ENCODE results near the gene ZNF212. TPM values are rescaled to one million over a fixed set of nuclear protein-coding genes. Genes with fewer than 3 reads are reported as not detected.
A peak's percentile ranks its signal among the peaks of the same experiment; 100 is the strongest.

ZNF212 gene
- total RNA-seq, 3 donors from 2014 or later: 4.3 to 12.4 (median 9.8) TPM

DNA sequence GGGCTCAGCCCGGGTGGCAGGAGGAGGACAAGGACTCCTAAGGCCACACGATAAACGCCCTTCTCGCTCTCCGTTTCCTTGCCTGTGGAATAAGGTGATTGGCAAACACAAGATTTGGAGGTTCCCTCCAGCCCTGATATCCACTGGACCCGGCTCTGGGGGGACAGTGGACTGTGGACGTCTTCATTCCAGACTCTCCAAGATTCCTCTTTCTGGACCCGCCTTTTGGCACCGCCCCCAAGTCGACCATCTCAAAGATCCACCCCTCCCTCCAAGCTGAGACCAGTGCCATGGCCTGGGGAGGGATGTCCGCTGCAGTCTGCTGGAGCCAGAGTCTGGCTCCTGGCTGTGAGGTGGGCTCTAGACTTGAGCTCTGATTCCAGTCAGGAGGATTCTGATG, 46.2 kb downstream of the ZNF212 start:
- peaks cover 5% of the 10 kb centered on the region for H3K36me3 ChIP-seq

DNA sequence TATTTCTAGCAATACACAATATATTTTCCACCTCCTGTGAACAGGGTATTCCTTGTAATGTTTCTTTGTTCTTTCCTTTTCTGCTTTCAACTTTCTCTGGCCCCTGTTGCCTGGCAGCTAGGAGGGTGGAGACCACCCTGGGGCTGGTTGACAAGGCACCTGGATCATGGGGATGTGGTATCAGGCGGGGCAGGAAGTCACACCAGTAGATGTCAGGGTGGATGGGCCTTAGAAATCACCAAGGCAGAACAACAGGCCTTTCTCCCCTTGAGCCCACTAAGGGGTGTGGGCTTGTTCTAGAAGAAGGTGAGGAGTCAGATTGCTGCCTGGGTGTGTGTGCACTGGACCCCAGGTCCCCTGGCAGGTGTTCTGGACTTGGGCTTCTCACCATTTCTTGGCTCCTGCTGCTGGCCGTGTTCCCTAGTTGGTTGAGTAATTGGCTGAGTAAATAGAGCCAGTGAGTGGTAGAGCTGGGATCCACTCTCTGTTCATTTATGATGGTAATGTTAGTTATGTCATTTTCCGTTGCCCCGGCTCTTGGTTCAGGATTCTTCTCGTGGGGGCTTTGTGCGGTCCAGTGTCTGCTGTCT, 47.5 kb downstream of the ZNF212 start:
- peaks cover 4% of the 10 kb centered on the region for H3K36me3 ChIP-seq
- no peak overlapping the region for H3K4me3 ChIP-seq
- TF ChIP-seq POLR2A (IDR thresholded peaks at IDR 0.05): no peak
- TF ChIP-seq, protein P1, sequence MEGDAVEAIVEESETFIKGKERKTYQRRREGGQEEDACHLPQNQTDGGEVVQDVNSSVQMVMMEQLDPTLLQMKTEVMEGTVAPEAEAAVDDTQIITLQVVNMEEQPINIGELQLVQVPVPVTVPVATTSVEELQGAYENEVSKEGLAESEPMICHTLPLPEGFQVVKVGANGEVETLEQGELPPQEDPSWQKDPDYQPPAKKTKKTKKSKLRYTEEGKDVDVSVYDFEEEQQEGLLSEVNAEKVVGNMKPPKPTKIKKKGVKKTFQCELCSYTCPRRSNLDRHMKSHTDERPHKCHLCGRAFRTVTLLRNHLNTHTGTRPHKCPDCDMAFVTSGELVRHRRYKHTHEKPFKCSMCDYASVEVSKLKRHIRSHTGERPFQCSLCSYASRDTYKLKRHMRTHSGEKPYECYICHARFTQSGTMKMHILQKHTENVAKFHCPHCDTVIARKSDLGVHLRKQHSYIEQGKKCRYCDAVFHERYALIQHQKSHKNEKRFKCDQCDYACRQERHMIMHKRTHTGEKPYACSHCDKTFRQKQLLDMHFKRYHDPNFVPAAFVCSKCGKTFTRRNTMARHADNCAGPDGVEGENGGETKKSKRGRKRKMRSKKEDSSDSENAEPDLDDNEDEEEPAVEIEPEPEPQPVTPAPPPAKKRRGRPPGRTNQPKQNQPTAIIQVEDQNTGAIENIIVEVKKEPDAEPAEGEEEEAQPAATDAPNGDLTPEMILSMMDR (IDR thresholded peaks at IDR 0.05): no peak
- TF ChIP-seq POLR2AphosphoS5 (IDR thresholded peaks at IDR 0.05): no peak
- no peak overlapping the region for H3K27ac ChIP-seq
- no peak for DNase-seq (ENCODE audit: low spot score in 2 of 2)
- intact Hi-C loops (cut with DNase I; ENCODE audit: low total_unique reads): no loop called here
- H3K9me3 ChIP-seq: no peaks in the 10 kb centered on the region
- no peaks in the 10 kb centered on the region for H3K4me1 ChIP-seq
- H3K27me3 ChIP-seq: no peaks in the 10 kb centered on the region

More for the DNA sequence above, 46.2 kb downstream of the ZNF212 start:
- peak in 1 of 2 donors; percentile 45 for DNase-seq (ENCODE audit: low spot score in 2 of 2)
- H3K27ac ChIP-seq: peak overlapping the region; percentile 28 to 50
- no peaks in the 10 kb centered on the region for H3K27me3 ChIP-seq
- TF ChIP-seq POLR2A (IDR thresholded peaks at IDR 0.05): no peak
- TF ChIP-seq POLR2AphosphoS5 (IDR thresholded peaks at IDR 0.05): no peak
- TF ChIP-seq, protein P1 (IDR thresholded peaks at IDR 0.05): no peak
- no peaks in the 10 kb centered on the region for H3K9me3 ChIP-seq
- peak overlapping the region; percentile 57 to 72 (median 71) for H3K4me3 ChIP-seq
- no peaks in the 10 kb centered on the region for H3K4me1 ChIP-seq
- intact Hi-C loops (cut with DNase I; ENCODE audit: low total_unique reads): no loop called here

DNA sequence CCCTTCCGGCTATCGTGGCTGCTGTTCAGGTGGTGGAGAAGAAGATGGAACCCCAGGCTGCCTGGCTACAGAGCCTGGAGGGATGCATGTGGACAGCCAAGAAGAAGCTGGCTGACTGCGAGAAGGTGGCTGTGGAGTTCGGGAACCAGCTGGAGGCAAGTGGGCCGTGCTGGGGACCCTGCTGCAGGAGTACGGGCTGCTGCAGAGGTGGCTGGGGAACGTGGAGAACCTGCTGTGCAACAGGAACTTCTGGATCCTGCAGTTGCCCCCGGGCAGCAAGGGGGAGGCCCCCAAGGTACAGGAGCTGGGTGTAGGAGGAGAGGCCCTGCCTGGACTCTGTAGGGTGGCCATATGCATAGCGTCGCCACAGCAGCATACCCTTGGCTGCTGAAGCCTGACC, 48.2 kb downstream of the ZNF212 start:
- Histone ChIP-seq H3K36me3 (no peaks in the 10 kb centered on the region), H3K9me3 (no peaks in the 10 kb centered on the region), H3K4me1 (no peaks in the 10 kb centered on the region), H3K4me3 (no peak overlapping the region), H3K27me3 (no peaks in the 10 kb centered on the region), H3K27ac (no peak overlapping the region)
- DNase-seq (ENCODE audit: low spot score in 2 of 2): no peak
- intact Hi-C loops (cut with DNase I; ENCODE audit: low total_unique reads): no loop called here
- TF ChIP-seq, protein P1 (IDR thresholded peaks at IDR 0.05): no peak
- TF ChIP-seq POLR2A (IDR thresholded peaks at IDR 0.05): no peak
- TF ChIP-seq POLR2AphosphoS5 (IDR thresholded peaks at IDR 0.05): no peak

DNA sequence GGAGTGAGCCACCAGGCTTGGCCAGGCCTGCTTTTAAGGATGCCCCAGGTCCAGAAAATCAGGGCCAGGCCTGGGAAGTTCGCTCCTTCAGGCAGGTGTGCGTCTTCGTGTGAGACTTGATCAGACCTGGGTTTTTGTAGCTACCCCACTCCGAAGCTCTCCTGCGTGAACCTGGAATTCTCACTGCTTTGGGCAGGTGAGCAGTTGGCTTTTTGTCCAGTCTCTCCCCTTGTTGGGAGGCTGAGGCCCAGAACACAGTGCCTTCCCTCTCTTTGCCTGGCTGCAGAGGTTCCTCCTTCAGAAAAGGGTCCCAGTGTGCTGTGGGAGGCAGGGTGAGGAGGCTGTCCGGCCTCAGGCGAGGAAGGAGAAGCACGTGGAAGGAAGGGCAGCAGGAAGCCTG, 49.8 kb downstream of the ZNF212 start:
- intact Hi-C loops (cut with DNase I; ENCODE audit: low total_unique reads): no loop called here
- no peaks in the 10 kb centered on the region for H3K36me3 ChIP-seq

DNA sequence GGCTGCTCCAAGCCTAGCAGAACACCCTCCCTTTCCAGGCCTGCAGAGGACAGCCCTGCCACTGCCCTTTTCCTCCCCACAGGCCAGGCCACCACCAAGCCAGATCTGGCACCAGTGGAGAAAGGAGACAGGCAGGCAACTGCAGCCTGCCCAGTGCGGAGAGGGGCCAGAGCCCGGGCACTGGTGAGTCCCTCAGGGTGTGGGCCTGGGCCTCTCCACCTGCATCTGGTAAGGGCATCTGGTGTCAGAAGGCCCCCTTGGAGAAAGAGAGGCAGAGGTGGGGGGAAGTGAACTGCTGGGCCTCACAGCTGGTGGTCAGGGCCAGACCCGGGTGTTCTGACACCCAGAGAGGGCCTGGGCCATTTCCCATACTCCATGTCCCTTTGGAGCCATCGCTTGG, 50.4 kb downstream of the ZNF212 start:
- H3K4me1 ChIP-seq: no peaks in the 10 kb centered on the region
- no peaks in the 10 kb centered on the region for H3K36me3 ChIP-seq
- no peak overlapping the region for H3K4me3 ChIP-seq
- intact Hi-C loops (cut with DNase I; ENCODE audit: low total_unique reads): no loop called here
- no peak for DNase-seq (ENCODE audit: low spot score in 2 of 2)
- TF ChIP-seq POLR2A (IDR thresholded peaks at IDR 0.05) (no peak), POLR2AphosphoS5 (IDR thresholded peaks at IDR 0.05) (no peak)
- TF ChIP-seq, protein P1 (IDR thresholded peaks at IDR 0.05): no peak
- H3K9me3 ChIP-seq: no peaks in the 10 kb centered on the region
- H3K27me3 ChIP-seq: no peaks in the 10 kb centered on the region
- H3K27ac ChIP-seq: no peak overlapping the region

More for the DNA sequence above, 49.8 kb downstream of the ZNF212 start:
- DNase-seq (ENCODE audit: low spot score in 2 of 2): no peak
- H3K9me3 ChIP-seq: no peaks in the 10 kb centered on the region
- TF ChIP-seq POLR2AphosphoS5 (IDR thresholded peaks at IDR 0.05): no peak
- H3K27me3 ChIP-seq: no peaks in the 10 kb centered on the region
- H3K27ac ChIP-seq: no peak overlapping the region
- H3K4me3 ChIP-seq: no peak overlapping the region
- no peaks in the 10 kb centered on the region for H3K4me1 ChIP-seq

Measured in breast epithelium (tissue), 4 donors.